ENCODE measurements around the gene RBMS1.

DNA sequence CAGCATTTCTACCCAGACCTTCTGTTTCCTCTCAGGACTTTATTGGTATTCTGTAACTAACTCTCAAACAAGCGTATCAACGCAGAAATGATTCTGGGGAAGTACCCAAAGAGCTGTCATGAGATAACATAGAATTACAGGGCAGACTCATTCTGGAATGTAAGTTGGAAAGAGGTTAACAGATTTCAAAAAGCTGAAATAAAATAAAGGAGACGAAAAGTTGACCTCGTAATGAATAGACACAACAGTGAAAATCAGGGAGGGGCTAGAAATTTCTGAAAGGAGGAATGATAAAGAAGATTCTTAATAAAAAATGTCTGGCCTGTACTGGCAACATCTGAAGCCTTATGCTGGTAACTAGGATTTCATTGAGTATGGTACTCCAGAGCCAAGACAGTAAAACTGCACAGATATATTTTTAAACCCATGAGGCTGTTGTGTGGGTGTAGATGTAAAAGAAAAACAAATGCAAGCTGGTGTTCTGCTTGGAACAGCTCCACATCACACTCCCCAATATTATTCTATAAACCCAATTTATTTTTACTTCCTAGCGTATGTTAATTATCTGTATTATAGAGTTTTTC lies 23.9 kb downstream of the RBMS1 start:
- TF ChIP-seq, protein P1, sequence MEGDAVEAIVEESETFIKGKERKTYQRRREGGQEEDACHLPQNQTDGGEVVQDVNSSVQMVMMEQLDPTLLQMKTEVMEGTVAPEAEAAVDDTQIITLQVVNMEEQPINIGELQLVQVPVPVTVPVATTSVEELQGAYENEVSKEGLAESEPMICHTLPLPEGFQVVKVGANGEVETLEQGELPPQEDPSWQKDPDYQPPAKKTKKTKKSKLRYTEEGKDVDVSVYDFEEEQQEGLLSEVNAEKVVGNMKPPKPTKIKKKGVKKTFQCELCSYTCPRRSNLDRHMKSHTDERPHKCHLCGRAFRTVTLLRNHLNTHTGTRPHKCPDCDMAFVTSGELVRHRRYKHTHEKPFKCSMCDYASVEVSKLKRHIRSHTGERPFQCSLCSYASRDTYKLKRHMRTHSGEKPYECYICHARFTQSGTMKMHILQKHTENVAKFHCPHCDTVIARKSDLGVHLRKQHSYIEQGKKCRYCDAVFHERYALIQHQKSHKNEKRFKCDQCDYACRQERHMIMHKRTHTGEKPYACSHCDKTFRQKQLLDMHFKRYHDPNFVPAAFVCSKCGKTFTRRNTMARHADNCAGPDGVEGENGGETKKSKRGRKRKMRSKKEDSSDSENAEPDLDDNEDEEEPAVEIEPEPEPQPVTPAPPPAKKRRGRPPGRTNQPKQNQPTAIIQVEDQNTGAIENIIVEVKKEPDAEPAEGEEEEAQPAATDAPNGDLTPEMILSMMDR (IDR thresholded peaks at IDR 0.05): no peak
- TF ChIP-seq EP300 (IDR thresholded peaks at IDR 0.05; ENCODE audit: low read depth) (no peak), POLR2AphosphoS5 (IDR thresholded peaks at IDR 0.05) (no peak), POLR2A (IDR thresholded peaks at IDR 0.05) (no peak)
